AG08396 (cell line): ENCODE measurements around the gene DMTF1.
A peak's percentile ranks its signal among the peaks of the same experiment; 100 is the strongest.
"Not testable (repeated sequence)": the region's sequence is repeated elsewhere in the genome, so short reads cannot be mapped to it uniquely, and the experiment has no call there.

Experiments
- DNase-seq: peaks from one replicate; pipeline ENCODE4 v3.0.0; 2012; ENCODE audit warnings: low spot score, mixed read lengths

Gene DMTF1

DNA sequence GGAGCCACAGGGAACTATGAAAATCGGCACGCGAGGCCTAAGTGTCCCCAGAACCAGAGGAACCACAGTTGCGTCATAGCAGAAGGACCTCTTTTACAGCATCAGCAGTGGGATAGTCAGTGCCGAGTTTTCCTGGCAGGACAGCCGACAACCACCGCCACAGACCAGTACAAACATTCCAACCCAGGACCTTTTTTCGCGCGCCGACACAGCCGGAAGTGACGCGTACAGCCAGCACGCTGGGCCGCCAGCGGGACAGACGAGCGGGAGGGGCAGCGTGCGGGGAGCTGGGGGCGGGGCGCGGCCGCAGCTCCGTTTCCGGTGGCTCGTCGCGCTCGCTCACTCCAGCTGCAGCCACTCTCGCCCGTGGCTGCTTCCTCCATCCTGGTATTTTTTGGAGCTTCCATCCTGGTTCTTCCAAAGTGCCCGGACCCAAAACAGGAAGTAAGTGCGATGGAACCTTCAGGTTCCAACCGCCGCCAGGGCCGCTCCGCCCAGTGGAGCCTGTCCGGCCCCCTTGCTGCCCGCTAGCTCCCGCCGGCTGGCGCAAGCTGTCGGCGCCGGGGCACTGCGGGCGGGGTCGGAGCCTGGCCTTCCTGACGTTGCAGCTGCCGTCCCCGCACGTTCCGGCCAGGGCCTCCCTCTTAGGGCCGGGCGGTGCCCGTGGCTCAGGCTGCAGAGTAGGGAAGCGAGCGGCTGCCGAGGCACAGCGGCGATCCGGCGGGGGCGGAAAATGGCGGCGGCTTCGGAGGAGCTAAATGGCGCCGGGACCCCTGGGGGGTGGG lies at the start of gene DMTF1:
TSS of gene DMTF1 (plus strand) at position 342 of the 785 bp plus-strand sequence. CDS start 12,489 bp downstream, outside the sequence.
- DNase-seq, result peak; percentile 96

DNA sequence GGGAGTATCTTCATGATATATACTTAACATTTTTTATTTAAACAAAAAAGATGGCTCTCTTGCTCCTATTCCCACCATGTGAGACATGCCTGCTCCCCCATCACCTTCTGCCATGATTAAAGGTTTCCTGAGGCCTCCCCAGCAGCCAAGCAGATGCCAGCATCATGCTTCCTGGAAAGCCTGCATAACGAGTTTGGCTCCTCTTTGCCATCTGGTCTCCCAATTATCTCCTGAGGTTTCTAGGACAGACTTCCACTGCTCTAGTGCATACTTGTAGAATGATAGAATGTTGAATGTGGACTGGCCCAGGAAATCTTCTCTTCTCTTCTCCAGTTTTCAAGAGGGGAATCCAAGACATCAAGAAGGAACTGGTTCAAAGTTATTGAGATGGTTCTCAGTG lies 46.9 kb upstream of the DMTF1 start:
- DNase-seq, result no peak

DNA sequence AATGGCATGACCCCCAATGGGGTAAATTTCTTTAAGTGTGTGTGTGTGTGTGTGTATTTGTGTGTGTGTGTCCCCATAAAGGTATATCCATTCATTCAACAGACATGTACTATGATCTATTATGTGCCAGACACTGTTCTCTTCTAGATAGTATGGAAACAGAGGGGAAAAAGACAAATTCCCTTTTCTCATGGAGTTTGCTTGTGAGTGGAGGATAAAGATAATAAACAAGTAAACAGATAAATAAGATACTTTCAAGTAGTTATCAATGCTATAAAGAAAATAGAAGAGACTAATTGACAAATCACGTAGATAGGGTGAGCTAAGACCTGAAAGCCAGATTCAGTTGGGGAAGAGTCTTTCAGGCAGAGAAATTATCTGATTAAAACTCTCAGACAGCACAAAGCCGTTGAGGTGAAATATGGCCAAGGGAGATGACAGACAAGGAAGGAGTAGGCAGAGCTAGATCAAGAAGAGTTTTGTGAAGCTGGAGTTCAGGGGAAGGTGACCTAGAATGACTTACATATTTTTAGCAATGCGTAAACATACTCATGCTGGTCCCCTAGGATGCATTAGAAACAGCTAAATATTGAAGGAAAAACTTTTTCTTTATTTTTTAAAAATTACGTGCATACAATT lies 45.2 kb upstream of the DMTF1 start:
- DNase-seq, result no peak

GRCh38 chr7:87107949-87108776 lies 44.1 kb upstream of the DMTF1 start:
- no peak for DNase-seq

- DNase-seq, result peak; percentile 12
Measured at GRCh38 chr7:87110778-87111177, 41.5 kb upstream of the DMTF1 start.

- no peak for DNase-seq
Measured at GRCh38 chr7:87111877-87112276, 40.4 kb upstream of the DMTF1 start.

- no peak for DNase-seq
Measured at GRCh38 chr7:87113077-87113476, 39.2 kb upstream of the DMTF1 start.

GRCh38 chr7:87113904-87114303 lies 38.3 kb upstream of the DMTF1 start:
- not testable (repeated sequence) for DNase-seq

GRCh38 chr7:87115772-87116171 lies 36.5 kb upstream of the DMTF1 start:
- not testable (repeated sequence) for DNase-seq

- no peak for DNase-seq
Measured at GRCh38 chr7:87116315-87116714, 35.9 kb upstream of the DMTF1 start.

- DNase-seq, result no peak
Measured at GRCh38 chr7:87119581-87119980, 32.7 kb upstream of the DMTF1 start.

DNA sequence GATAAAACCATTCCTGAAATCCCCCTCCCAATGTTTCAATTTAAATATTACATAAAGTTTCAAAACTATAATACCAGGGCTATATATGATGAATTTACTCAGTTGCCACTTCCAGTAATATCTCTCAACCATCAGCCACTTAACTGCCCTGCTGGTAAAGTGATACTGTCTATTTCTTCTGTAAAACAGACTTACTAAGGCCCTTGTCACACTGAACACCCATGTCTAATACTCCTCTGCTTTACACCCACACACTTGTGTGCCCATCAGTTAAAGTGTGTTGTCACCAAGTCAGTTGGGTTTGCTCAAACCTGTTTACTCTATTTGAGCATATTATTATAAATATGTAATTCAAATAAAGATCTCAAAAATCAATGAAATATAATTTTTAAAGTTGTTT lies 29.1 kb upstream of the DMTF1 start:
- DNase-seq, result no peak

- DNase-seq, result no peak
Measured at GRCh38 chr7:87127019-87127418, 25.2 kb upstream of the DMTF1 start.

DNA sequence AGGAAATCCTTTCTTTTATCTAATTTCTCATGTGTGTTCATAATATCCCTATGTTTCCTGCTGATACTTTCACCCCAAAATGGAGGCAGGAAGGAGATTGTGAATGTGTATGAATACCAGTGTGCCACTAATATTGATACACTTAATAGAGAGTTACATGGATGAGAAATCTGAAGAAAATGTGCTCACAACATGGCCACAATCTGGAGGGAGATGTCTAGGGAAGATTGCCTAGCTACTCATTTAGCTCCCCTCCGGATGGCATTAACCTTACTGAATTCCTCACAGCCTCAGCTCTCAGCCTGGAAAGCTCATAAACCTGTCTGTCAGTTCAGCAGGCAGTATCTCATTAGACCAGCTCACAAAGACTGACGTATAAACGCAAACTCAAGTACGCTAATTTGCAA lies 23.4 kb upstream of the DMTF1 start:
- no peak for DNase-seq

GRCh38 chr7:87129332-87129731 lies 22.9 kb upstream of the DMTF1 start:
- DNase-seq, result no peak

GRCh38 chr7:87129848-87130247 lies 22.4 kb upstream of the DMTF1 start:
- no peak for DNase-seq

DNA sequence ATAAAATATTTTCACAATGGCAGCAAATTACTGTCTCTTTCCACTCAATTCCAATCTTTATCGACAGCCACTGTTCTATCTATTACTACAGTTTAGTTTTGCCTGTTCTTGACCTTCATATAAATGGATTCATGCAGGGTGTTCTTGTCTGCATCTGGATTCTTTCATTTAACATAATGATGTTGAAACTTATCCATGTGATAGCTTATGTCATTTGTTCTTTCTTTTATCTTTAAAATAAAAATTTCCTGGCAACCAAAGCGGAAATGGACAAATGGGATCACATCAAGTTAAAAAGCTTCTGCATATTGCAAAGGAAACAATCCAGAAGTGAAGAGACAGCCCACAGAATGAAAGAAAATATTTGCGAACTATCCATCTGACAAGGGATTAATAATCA lies 20.5 kb upstream of the DMTF1 start:
- DNase-seq, result no peak

DNA sequence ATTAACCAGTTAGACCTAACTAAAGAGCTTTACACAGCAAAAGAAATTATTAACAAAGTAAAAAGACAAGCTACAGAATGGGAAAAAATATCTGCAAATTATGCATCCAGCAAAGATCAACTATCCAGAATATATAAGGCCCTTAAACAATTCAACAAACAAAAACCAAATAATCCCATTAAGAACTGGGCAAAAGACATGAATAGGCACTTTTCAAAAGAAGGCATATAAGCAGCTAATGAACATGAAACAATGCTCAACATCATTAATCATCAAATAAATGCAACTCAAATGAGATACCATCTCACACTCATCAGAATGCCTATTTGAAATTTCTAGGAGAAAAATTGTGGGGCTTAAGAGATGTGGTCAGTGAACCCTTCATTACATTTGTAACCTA lies 15.0 kb upstream of the DMTF1 start:
- no peak for DNase-seq

DNA sequence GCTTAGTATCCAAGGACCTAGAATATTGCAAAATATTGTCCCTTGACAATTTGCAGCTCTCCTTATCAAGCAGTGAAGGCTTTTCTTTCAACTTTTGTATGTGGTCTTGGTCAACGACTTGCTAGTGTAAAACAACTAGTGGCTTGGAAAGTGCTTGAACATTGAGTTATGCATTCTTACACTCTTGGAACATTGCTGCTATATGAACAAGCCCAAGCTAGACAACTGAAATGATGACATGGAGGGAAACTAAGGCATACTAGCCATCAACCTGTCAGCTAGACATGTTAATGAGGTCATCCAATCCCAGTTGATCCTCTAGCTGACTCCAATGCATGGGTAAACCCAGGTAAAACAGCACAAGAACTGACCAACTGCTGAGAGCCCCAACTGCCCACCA lies 12.7 kb upstream of the DMTF1 start:
- DNase-seq, result no peak

DNA sequence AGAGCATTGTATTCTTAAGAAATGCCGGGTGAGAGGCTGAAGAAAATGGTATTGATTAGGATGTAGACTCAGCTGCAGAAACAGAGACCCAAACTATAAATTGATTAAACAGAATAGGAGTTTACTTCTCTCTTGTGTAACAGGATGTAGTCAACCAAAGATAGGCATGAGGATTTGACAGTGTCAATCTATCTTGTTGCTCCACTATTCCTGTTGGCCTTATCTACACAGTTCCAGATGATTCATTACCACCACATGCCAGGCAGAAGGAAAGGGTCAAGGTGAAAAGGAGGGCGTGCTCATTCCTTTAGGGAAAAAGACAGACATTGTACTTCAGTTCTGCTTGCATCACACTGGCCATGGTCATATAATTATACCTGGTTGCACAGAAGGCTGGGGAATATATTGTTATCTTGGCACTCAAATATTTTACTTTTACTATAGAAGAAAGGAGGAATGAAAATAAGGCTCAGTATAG lies 11.9 kb upstream of the DMTF1 start:
- DNase-seq, result no peak

DNA sequence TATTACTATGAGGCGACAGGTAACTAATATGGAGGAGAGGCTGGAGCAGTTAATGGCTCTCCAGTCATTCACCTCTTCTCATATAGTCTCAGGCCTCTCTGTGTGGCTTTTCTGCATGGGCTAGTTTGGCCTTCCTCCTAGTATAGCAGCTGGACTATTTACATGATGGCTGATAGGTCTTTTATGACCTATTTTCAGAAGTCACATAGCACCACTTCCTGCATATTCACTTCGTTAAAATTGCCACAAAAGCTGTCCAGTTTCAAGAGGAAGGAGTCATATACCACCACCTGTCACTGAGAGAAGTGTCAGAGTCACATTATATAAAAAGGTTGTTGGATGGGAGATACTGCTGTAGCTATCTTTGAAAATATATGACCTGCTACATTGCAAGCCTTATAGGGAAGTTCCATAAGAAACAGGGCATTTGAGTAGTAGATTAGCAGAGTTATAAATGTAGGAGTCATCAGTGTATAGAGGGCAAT lies 8.0 kb upstream of the DMTF1 start:
- no peak for DNase-seq

- no peak for DNase-seq
Measured at GRCh38 chr7:87146740-87147386, 5.4 kb upstream of the DMTF1 start.
